Body of pancreas (tissue), 4 donors: ENCODE results near the gene HLA-DPA1.

Experiments
- CTCF ChIP-seq, 7 experiments: fragments of 450-650 bp in 4 of 7; fragments of 200-600 bp in 3 of 7; sonication (generic) in 3 of 7; IDR thresholded peaks; one replicate each; pipeline ENCODE4 v1.5.1; 2016 to 2019; ENCODE audit warnings: antibody characterized with exemption in 7 of 7
- POLR2A ChIP-seq, 3 donors: fragments of 450-650 bp; IDR thresholded peaks; one replicate each; pipeline ENCODE4 v1.6.1; 2016; ENCODE audit warnings: antibody characterized with exemption in 3 of 3, mild to moderate bottlenecking in 2 of 3

DNA sequence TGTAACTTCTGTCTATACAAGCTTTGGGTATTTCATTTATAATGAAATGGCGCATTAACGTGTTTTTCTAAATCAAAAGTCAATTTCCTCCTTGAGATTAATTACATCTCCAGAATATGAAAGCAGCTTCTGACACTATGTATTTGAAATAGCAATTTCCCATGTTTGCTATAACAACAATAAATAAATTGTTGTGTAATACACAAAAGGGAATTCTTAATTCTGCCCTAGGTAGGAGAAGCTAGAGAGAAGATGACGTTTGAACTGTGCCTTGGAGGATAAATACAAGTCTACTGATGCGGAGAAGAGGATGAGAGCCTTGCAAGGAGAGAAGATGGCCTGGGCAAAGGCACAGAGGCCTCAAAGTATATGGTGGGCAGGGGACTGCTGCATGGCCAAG, 56.4 kb downstream of the HLA-DPA1 start:
- no peak for TF ChIP-seq CTCF (IDR thresholded peaks at IDR 0.05)
- TF ChIP-seq POLR2A (IDR thresholded peaks at IDR 0.05): no peak
